CD4-positive, alpha-beta T cell treated with Interleukin-21 for 1 hour (primary cell): ENCODE data around the gene CHMP4B.
A peak's percentile ranks its signal among the peaks of the same experiment; 100 is the strongest.
"Not testable (repeated sequence)": the region's sequence is repeated elsewhere in the genome, so short reads cannot be mapped to it uniquely, and the experiment has no call there.

ENCODE experiments used
- DNase-seq: peaks from one replicate; pipeline ENCODE4 v3.0.0-alpha.2; 2020

The CHMP4B gene

DNA sequence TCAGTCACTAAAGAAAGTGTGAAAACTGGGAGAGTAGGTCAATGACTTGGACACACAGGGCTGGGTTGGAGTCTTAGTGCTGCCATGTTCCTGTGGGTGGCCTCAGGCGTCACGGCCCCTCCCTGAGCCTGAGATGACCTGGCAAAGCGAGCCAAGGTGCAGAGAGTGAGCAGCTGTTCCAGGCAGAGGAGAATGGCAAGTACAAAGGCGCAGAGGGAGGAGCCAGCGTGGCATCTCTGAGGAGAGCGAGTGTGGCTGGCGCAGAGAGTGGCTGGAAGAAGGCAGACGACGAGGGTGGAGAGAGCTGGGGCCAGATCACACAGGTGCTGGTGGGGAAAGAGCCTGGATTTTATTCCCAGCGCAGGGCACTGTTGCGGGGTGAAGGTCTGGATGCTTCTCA is 20.6 kb upstream of the CHMP4B start:
- no peak for DNase-seq

DNA sequence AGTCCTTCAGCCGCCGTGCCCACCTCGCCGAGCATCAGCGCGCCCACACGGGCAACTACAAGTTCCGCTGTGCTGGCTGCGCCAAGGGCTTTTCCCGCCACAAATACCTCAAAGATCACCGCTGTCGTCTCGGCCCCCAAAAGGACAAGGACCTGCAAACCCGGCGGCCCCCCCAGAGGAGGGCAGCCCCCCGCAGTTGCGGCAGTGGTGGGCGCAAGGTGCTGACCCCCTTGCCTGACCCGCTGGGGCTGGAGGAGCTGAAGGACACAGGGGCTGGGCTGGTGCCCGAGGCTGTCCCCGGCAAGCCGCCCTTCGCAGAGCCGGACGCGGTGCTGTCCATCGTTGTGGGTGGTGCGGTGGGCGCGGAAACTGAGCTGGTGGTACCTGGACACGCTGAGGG is 20.1 kb upstream of the CHMP4B start:
- DNase-seq, result no peak

DNA sequence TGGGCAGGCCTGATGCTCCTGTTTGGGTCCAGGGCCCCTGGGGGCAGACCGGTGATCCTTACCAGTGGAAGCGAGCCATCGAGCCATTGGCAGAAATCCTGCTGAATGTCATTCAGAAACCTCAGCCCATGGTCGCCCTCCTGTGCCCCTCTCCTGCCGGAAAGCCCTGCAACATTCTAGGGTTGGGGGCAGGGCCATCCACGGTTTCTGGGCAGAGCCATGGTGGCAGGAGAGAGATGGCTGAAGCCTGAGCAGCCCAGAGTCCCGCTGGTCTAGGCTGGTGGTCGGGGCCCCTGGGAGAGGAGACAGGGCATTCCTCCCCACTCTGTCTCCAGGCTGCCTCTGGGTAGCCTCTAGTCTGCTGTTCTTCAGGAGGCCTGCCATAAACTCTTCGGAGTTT is 19.6 kb upstream of the CHMP4B start:
- no peak for DNase-seq

DNA sequence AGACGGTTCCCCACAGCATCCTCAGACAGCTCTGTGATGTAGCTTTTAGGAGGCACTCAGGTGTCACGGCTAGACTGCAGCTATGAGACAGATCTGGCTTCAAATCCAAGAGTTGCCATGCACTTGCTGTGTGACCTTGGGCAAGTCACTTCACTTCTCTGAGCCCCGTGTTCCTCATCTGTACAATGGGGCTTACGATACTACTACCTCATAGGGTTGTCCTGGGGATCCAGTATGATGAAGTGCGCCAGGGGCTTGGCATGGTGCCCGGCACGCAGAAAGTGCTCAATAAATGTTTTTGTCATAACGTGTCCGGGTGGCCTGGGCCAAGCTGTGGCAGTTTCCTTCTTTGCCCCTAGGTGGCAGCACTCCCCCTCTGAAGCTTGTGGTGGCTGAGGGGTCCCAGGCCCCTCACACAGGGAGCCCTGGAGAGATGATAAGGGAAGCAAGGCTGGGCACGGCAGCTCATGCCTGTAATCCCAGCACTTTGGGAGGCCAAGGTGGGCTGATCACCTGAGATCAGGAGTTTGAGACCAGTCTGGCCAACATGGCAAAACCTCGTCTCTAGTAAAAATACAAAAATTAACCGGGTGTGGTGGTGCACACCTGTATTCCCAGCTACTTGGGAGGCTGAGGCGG is 19.1 kb upstream of the CHMP4B start:
- peak; percentile 47 for DNase-seq

DNA sequence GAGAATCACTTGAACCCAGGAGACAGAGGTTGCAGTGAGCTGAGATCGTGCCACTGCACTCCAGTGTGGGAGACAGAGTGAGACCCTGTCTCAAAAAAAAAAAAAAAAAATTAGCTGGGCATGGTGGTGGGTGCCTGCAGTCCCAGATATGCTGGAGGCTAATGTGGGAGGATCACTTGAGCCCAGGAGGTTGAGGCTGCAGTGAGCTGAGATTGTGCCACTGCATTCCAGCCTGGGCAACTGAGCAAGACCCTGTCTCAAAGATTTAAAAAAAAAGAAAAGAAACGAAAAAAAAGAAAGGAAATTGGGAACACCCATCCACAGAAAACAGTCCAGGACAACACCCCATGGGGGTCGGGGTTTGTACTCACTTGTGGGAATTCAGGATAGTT is 18.6 kb upstream of the CHMP4B start:
- DNase-seq, result not testable (repeated sequence)

DNA sequence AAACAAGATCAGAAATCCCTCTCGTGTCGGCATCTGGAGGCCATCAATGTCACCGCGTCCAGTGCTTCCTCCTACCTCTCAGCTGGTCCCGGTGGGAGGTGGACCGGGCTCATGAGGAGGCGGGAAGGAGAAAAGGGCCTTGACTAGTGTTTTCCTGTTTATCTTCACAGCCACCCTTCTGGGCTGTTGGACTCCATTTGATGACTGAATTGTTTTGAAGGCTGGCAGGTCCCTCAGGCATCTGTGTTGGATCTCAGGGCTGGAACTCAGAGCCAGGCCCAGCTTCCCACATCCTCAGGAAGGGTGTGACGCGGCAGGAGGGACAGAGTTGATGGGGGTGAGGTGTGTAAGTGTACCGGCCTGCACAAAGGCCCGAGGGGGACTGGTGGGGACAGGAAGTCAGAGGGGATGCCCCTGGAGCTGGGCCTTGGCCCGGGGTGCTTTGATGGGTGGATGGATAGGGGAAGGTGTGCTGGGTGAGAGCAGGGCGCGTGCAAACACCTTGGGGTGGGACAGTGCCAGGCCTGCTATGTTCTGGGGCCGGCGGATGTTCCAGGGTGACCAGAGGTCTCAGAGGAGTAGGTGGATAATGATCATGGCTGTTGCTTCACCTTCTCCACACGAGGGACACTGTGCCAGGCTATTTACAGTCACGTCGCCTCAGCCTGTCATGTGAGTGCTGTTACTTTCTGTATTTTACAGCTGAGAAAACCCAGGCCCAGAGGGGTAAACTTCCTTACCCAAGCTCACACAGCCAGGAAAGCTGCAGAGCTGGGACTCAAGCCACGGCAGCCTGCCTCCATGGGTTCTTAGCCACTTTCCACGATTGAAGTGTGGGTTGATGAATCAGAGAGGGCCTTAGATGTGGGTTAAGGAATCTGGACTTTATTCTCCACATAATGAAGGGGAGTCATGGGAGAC is 17.9 kb upstream of the CHMP4B start:
- DNase-seq, result no peak

DNA sequence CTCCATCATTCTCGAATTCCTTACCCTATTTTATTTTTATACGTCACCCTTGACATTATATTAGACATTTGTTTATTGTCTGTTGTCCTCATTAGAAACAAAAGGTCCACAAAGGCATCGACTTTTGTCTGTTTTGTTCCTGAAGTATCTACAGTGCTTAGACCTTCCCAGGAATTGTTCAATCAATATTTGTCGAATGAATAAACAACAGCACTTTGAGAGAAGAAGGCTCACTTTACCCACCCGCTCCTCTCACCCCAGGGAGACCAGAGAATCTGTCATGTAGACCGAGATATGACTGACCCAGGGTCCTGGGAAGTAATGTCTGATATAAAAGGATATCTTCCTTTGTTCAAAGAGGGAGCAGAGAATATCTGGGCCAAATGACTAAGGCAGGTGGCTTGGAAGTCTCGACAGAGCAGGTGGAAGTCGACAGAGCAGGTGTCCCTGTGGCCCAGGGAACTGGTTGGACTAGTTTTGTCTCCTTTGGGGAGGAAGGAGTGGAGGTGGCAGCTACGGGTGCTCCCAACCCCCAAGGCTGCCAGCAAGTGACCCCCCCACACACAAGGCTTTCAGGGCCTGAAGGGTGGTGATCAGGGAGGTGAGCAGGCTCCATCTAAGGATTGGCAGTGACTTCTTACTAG is 14.8 kb upstream of the CHMP4B start:
- no peak for DNase-seq

DNA sequence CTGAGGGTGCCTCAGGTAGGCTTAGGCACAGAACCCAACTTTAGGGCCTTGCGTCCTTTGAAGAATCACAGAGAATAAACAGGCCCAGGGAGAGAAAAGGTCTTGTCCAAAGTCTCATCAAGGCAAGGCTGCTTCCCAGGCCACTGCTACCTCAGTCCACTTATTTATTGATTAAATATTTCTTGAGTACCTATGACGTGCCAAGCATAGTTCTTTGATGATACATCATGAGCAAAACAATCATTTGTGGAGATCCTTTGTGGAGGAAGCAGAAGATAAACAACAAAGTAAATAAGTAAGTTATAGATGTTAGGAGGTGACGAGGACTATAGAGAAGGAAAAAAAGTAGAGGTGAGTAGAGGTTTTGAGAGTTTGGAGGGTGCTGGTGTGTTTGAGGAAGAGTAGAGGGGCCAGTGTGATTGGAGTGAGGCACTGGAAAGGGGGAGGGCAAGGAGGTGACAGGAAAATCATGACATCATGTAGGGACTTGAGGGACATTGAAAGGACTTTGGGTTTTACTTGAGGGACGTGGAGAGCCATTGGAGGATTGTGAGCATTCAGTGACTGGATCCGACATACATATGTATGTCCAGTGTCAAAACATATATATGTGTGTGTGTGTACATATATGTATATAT is 14.1 kb upstream of the CHMP4B start:
- no peak for DNase-seq

DNA sequence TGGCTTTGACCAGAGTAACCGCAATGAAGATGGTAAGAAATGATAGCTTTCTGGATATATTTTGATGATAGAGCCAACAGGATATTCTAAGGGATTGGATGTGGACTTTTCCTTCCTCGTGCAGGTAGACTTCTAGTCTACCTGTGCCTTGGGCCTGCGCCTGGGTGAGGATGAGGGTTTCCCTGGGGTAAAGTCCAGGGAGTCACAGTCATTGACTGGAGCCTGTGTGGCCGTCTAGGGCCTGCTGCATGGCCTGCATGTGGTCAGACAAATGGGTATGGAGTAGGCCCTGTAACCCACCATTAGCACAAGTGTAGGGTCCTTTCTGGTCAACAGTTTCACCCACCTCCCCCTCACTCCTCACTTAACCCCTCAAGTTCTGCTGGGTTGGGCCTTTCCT is 12.7 kb upstream of the CHMP4B start:
- DNase-seq, result no peak

DNA sequence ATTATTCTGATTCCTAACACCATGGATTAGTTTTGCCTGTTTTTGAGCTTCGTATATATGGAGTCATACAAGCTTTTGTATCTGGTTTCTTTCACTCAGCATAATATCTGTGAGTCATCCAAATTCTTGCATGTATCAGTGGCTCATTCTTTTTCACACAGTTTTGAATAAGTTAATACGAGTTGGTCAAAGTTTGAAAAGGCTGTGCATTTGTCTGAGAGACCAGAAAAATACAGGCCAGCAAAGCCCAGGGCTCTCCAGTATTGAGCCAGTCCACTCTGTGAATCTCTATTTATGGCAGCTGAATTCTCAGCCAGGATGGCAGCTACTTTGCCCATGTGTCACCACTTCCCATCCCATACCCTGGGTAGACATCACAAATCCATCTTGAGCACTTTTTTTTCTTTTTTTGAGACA is 7.2 kb upstream of the CHMP4B start:
- DNase-seq, result no peak

DNA sequence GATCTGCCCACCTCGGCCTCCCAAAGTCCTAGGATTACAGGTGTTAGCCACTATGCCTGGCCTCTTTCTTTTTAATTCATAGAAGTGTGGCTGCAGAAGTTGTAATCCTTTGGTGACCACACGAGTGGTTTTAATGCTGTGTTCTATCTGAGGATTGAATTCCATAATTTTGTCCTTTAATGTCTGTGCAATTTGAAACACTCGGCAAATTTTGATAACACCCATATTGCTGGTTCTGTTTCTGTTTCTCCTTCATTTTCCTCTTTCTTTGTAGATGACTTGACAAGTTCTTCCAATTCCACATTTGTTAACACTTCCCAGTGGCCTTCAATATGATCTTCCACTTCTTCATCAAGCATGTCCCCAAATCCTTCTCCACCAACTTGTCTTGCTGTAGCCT is 2.8 kb upstream of the CHMP4B start:
- DNase-seq, result no peak

DNA sequence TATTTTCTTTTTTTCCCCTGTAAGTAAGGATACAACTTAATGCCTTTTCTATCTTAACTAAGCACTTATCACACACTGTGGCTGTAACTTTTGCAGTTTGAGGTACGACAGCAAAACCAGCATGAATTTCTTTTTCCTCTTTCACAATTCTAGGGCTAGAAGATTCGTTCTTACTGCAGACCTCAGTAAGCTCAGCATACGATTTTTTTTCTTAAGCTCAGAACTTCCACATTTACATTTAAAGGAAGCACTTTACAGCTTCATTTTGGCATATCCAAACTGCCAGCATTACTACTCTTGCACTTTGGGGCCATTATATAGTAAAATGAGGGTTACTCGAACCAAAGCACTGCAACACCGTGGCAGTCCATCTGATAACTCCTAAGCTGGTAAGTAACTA is 889 bp upstream of the CHMP4B start:
- DNase-seq, result no peak

DNA sequence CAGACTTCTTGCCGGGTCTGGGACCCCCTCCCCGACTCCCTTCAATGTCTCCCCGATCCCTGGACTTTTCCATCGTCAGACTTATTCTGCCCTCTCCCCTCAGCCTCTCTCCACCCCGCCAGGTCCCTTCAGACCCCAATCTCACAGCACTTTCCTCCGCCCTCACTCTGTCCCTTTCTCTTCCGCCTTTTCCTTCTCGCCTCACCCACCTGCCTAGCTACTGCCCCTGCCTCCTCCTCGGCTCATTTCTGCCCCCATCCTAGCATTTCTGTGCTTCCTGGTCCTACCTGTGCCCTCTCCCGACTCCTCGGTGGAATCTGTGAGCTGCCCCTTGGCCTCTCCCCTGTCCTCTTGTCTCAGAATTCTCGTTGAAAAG is 616 bp downstream of the CHMP4B start:
- peak; percentile 20 for DNase-seq

DNA sequence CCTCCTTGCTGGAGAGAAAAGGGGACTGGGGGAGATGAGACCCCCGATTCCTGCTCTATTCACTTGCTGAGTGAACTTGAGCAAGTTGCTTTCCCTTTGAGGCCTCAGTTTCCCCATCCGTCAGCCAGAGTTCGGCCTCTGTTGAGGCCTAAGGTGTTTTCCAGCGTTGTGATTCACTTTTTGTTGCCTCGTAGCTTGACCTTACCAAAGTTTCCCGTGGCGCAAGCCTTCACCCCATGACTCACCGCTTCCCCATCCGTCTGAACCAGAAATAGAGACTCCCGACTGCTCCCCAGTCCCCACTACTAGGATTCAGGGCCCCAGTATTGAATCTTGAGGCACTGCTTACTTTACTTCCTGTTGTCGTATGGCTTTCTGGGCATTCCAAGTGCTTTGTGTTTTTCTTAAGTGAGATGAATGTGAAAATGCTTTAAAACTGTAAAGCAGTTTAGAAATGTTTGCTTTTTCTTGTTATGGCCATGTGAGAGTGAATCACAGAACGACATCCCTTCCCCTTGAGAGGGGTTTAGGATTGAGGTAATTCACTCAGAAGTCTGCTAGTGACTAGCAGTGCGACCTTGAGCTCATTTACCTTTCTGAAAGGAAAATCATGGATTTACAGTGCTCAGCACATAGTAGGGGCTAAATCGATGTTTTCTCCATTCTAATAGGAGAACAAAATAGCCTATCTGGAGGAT is 1.2 kb downstream of the CHMP4B start:
- DNase-seq, result peak; percentile 40

DNA sequence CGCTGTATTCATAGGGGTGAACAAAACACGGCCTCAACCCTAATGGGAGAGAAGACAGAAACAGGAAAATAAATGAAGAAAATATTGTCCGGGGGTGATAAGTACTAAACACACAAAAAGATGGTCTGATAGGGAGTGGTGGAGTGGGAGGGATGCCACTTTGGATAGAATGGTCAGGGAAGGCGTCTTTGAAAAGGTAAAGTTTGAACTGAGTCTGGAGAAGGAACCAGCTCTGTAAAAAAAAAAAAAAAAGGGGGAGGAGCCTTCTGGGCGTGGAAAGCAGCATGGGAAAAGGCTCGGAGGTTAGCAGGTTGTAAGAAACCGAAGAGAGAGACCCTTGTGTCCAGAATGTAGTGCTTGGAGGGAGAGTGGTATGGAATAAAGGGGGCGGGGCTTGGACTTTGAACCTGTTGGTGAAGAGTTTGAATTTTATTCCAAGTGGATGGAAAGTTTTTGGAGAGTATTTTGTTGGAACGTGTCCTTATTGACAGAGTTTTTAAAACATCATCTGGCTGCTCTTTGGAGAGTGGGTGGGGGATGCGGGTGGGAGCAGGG is 1.8 kb downstream of the CHMP4B start:
- no peak for DNase-seq

DNA sequence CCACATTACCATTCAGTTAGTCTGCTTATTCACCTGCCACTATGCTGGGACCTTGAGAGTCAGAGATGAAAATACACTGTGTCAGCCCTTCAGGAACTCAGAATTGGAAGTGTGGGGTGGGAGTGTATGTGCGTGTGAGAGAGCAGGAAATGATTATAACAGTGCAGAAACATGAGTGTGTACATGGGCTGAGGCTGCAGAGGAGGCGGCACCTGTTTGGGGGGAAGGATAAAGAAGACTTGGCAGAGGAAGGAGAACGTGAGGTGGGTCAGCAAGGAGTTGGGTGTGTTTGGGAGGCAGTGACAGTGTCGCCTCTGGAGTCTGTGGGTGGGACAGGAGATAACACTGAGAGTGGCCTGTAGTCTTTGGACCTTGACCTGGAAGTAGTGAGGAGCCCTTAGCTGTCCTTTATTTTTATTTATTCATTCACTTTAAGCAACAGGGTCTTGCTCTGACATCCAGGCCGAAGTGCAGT is 3.1 kb downstream of the CHMP4B start:
- DNase-seq, result no peak

DNA sequence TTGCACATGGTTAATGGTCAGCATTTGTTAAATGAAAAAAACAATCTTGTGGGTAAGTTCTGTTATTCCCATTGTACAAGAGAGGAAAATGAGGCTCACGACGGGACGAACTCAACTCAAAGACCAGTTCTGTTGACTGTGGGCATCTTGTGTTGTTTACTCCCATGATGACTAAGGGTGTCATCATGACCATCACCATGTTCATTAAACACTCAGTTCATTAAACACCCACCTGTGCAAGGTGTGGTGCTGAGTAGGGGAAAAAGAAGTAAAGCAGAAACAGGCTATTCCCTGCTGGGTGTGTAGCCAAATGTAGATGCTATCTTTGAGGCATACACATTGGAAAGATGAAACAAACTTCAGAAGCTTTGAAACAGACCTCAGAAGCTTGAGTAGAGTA is 4.5 kb downstream of the CHMP4B start:
- no peak for DNase-seq

DNA sequence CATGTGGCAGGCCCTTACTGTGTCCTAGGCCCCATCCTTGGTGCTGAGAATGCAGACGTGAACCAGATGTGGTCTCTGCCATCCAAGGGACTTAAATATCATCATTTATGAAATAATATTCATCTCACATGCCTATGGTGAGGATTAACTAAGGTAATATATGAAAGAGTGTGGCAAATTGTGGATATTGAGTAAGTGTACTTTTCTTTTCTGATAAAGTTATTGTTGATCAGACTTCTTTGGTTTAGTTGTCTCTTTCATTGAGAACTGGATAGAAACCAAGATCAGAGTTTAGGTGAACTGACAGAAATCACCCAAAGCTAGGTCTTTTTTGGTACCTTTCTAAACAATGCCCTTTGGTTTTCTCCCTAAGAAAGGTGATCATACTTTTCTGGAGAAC is 5.0 kb downstream of the CHMP4B start:
- no peak for DNase-seq

DNA sequence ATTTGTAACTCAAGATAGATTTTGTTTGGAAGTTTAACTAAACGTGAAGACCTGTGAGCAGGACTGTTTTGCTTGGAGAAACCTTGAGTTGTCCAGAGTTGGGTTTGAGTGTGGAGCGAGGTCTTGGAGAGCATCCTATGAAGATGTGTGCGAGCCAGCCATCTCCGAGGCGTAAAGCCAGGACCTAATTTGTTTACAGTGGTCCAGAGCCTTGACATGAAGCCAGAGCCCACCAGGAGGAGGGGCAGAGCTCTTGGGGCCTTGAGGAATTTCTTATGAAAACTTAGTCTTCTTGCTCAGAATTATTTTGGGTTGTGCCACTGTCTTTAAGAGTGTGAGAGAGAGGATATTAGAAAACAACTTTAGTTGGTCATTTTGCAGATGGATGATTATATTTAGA is 6.3 kb downstream of the CHMP4B start:
- DNase-seq, result no peak

DNA sequence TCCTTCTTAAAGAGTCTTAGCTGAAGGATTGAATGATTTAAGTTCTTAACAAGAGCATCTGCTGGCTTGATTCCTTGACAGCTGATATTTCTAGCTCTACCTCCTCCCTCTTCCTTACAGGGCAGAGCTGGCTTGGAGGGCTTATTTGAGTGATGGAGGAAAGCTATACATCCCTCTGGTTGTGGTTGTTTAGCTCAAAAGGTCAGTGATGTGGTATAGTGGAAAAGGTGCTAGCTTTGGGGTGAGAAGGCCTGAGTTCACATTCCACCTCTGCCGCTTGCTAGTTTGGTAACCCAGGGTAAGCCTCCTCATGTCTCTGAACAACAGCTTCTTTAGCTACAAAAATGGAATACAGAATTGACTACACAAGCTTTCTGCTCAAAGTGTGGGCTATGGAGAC is 8.3 kb downstream of the CHMP4B start:
- no peak for DNase-seq

DNA sequence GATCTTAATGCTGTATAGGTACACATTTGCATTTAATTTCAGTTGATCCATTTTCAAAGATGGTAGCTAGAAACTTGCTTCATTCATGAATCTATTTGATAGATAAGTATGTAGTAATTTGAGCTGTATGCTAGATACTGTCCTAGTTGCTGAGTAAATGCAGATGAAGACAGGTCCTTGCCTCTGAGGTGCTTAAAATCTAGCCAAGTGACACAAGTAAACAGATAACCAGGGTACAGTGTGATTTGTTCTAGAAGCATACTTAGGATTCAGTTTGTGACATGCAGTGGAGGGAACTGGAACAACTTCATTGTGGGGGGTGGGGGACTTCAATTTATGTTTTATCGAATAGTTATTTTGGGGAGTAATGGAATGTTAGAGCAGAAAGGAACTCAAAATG is 9.2 kb downstream of the CHMP4B start:
- no peak for DNase-seq

DNA sequence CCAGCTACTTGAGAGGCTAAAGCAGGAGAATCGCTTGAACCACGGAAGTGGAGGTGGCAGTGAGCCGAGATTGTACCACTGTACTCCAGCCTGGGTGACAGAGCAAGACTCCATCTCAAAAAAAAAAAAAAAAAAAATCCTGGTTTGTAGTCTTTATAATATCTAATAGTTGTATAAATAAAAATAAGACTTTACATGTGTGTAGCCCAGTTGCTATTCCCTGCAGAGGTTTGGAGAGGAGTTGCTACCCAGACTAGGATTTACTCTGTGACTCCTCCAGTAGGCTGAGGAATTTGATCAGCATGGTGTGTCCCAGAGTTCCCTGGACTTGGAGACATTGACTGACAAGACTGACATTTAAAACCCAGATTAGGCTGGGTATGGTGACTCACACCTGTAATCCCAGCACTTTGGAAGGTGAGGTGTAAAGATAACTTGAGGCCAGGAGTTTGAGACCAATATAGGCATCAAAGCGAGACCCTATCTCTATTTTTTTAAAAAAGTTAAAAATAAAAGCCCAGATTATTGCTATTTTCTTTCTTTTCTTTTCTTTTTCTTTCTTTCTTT is 10.2 kb downstream of the CHMP4B start:
- DNase-seq, result no peak
